Measurements from ENCODE around the gene HOXA2.

Gene HOXA2

DNA sequence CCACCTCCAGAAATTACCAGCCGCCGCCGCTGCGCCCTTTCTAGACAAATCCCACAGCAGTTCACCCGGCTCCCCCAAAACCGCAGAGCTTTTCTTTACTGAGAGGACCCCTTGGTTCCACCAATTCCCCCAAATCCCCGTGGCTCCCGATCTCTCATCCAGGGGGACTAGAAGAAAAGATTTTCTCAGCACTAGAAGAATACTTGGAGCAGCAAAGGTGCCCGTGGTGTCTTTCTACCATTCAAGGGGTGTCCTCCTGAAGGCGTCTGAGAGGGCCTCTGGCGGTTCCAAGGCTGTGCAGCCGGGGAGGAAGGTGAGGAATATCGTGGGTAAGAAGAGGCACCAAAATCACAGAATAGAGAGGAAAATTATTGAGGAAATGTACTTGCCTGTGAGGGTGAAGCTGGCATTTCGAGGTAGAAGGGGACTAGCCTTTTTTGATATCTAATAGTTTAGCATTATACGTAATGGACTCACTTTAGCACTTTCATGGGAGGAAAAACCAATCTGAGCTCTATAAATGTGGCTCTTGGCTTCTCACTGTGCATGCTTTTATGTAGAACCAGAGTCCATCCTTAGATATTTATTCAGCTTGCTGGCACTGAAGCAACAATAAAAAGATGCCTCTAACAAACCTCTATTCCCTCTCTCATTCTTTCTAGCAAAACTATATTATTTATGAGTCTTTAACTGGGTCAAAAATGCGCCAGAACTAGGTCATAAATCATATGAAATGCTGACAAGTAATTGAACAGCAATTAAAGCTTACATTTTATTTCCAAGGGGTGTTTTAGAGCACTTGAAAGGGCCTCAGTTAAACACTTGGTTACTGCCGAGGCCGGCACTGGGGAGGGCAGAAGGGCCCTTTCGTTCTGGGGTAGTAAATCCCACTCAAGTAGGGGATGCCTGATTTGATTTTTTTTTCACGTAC is 13.8 kb upstream of the HOXA2 start (continued):
- 0 out of 2 replicates have a peak, but pooled peaks have one; percentile 66 for TF ChIP-seq TSHZ1 (tag by site-specific recombination; IDR thresholded peaks at IDR 0.05; ENCODE audit: borderline replicate concordance)
- peak; percentile 56; the same call in 1 of the 2 replicates for TF ChIP-seq KLF10 (tag by site-specific recombination; IDR thresholded peaks at IDR 0.05)
- TF ChIP-seq GLI2 (tag by site-specific recombination; IDR thresholded peaks at IDR 0.05; ENCODE audit: borderline replicate concordance, low read depth), result 0 out of 2 replicates have a peak, but pooled peaks have one; percentile 44
- TF ChIP-seq BCL6B (tag by site-specific recombination; IDR thresholded peaks at IDR 0.05), result peak; percentile 91
- TF ChIP-seq KLF8 (tag by site-specific recombination; IDR thresholded peaks at IDR 0.05), result no peak
- TF ChIP-seq ZNF629 (tag by site-specific recombination; IDR thresholded peaks at IDR 0.05), result peak; percentile 52; the same call in 1 of the 2 replicates
- TF ChIP-seq MEIS1 (CRISPR knock-in tag; IDR thresholded peaks at IDR 0.05; ENCODE audit: borderline replicate concordance), result 0 out of 2 replicates have a peak, but pooled peaks have one; percentile 50
- no peak for TF ChIP-seq ZNF184 (tag by site-specific recombination; IDR thresholded peaks at IDR 0.05)
- TF ChIP-seq INSM2 (tag by site-specific recombination; IDR thresholded peaks at IDR 0.05), result no peak
- TF ChIP-seq ZSCAN30 (tag by site-specific recombination; IDR thresholded peaks at IDR 0.05), result peak; percentile 99
- 0 out of 2 replicates have a peak, but pooled peaks have one; percentile 62 for TF ChIP-seq ZNF561 (tag by site-specific recombination; IDR thresholded peaks at IDR 0.05; ENCODE audit: borderline replicate concordance)
- no peak for TF ChIP-seq ZNF2 (tag by site-specific recombination; IDR thresholded peaks at IDR 0.05)
- no peak for TF ChIP-seq HOXC10 (CRISPR knock-in tag; IDR thresholded peaks at IDR 0.05)
- TF ChIP-seq, protein P1, sequence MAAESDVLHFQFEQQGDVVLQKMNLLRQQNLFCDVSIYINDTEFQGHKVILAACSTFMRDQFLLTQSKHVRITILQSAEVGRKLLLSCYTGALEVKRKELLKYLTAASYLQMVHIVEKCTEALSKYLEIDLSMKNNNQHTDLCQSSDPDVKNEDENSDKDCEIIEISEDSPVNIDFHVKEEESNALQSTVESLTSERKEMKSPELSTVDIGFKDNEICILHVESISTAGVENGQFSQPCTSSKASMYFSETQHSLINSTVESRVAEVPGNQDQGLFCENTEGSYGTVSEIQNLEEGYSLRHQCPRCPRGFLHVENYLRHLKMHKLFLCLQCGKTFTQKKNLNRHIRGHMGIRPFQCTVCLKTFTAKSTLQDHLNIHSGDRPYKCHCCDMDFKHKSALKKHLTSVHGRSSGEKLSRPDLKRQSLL (tag by site-specific recombination; IDR thresholded peaks at IDR 0.05), result no peak
- TF ChIP-seq SP7 (tag by site-specific recombination; IDR thresholded peaks at IDR 0.05), result peak; percentile 96
- 0 out of 2 replicates have a peak, but pooled peaks have one; percentile 7 for TF ChIP-seq ZNF600 (tag by site-specific recombination; IDR thresholded peaks at IDR 0.05)
- TF ChIP-seq ZNF112 (tag by site-specific recombination; IDR thresholded peaks at IDR 0.05), result no peak
- TF ChIP-seq ZNF558 (tag by site-specific recombination; IDR thresholded peaks at IDR 0.05), result no peak
- TF ChIP-seq, protein P2, sequence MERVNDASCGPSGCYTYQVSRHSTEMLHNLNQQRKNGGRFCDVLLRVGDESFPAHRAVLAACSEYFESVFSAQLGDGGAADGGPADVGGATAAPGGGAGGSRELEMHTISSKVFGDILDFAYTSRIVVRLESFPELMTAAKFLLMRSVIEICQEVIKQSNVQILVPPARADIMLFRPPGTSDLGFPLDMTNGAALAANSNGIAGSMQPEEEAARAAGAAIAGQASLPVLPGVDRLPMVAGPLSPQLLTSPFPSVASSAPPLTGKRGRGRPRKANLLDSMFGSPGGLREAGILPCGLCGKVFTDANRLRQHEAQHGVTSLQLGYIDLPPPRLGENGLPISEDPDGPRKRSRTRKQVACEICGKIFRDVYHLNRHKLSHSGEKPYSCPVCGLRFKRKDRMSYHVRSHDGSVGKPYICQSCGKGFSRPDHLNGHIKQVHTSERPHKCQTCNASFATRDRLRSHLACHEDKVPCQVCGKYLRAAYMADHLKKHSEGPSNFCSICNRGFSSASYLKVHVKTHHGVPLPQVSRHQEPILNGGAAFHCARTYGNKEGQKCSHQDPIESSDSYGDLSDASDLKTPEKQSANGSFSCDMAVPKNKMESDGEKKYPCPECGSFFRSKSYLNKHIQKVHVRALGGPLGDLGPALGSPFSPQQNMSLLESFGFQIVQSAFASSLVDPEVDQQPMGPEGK (tag by site-specific recombination; IDR thresholded peaks at IDR 0.05), result peak; percentile 35; the same call in 1 of the 2 replicates
- TF ChIP-seq SP2 (tag by site-specific recombination; IDR thresholded peaks at IDR 0.05), result no peak
- peak; percentile 62 for TF ChIP-seq IKZF3 (tag by site-specific recombination; IDR thresholded peaks at IDR 0.05)
- TF ChIP-seq ZNF571 (tag by site-specific recombination; IDR thresholded peaks at IDR 0.05), result no peak
- TF ChIP-seq ZNF791 (tag by site-specific recombination; IDR thresholded peaks at IDR 0.05), result no peak
- TF ChIP-seq, protein P3, sequence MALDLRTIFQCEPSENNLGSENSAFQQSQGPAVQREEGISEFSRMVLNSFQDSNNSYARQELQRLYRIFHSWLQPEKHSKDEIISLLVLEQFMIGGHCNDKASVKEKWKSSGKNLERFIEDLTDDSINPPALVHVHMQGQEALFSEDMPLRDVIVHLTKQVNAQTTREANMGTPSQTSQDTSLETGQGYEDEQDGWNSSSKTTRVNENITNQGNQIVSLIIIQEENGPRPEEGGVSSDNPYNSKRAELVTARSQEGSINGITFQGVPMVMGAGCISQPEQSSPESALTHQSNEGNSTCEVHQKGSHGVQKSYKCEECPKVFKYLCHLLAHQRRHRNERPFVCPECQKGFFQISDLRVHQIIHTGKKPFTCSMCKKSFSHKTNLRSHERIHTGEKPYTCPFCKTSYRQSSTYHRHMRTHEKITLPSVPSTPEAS (tag by site-specific recombination; IDR thresholded peaks at IDR 0.05), result no peak
- peak; percentile 85 for TF ChIP-seq ZNF843 (tag by site-specific recombination; IDR thresholded peaks at IDR 0.05)
- peak; percentile 83 for TF ChIP-seq ZBTB20 (tag by site-specific recombination; IDR thresholded peaks at IDR 0.05)

Data from HEK293 (cell line).